K562 (cell line): Measurements from ENCODE around the gene MSRB2. TPM values are rescaled to one million over a fixed set of nuclear protein-coding genes. Genes with fewer than 3 reads are reported as not detected.

ENCODE experiments used
- C11orf30 ChIP-seq: fragments of 450-650 bp; IDR thresholded peaks from 2 replicates; pipeline ENCODE4 v1.6.1; 2016; ENCODE audit warnings: low read depth, mild to moderate bottlenecking
- CEBPB ChIP-seq: fragments of 450-650 bp; IDR thresholded peaks from 2 replicates; pipeline ENCODE4 v1.6.1; 2016; ENCODE audit warnings: missing genetic modification characterization, missing compliant biosample characterization
- E2F8 ChIP-seq: fragments of 450-650 bp; IDR thresholded peaks from 2 replicates; pipeline ENCODE4 v1.7.1; 2018; ENCODE audit warnings: mild to moderate bottlenecking, low read depth; ENCODE audit not compliant: partially characterized antibody
- FOXJ2 ChIP-seq: fragments of 200-800 bp; sonication (Bioruptor generic); IDR thresholded peaks from 2 replicates; pipeline ENCODE4 v1.6.1; 2016; ENCODE audit warnings: missing genetic modification characterization, missing compliant biosample characterization
- FOXP1 ChIP-seq: sonication (generic); formaldehyde crosslinking; IDR thresholded peaks from 2 replicates; pipeline ENCODE4 v1.8.0; 2022; ENCODE audit warnings: mild to moderate bottlenecking, missing genetic modification reagents
- HDAC2 ChIP-seq: fragments of 450-650 bp; IDR thresholded peaks from 2 replicates; pipeline ENCODE4 v1.6.1; 2016; ENCODE audit warnings: mild to moderate bottlenecking
- HSF4 ChIP-seq: fragments of 250-450 bp; sonication (Bioruptor Pico); IDR thresholded peaks from 2 replicates; pipeline ENCODE4 v2.1.2; 2022; ENCODE audit warnings: mild to moderate bottlenecking, moderate library complexity, borderline replicate concordance
- KDM2B ChIP-seq: fragments of 250-450 bp; sonication (Bioruptor Pico); IDR thresholded peaks from 2 replicates; pipeline ENCODE4 v1.8.0; 2021; ENCODE audit warnings: mild to moderate bottlenecking, moderate library complexity
- MBD1 ChIP-seq: fragments of 250-450 bp; sonication (Bioruptor Pico); IDR thresholded peaks from 2 replicates; pipeline ENCODE4 v1.8.0; 2022; ENCODE audit warnings: inconsistent platforms
- PHF20 ChIP-seq: fragments of 450-650 bp; IDR thresholded peaks from 2 replicates; pipeline ENCODE4 v1.6.1; 2018; ENCODE audit not compliant: partially characterized antibody
- RBM17 ChIP-seq: fragments of 200-400 bp; formaldehyde crosslinking; IDR thresholded peaks from 2 replicates; pipeline ENCODE4 v1.6.1; 2017; ENCODE audit warnings: low read depth, mild to moderate bottlenecking, low read length, borderline replicate concordance
- TAL1 ChIP-seq: fragments of 450-650 bp; IDR thresholded peaks from 2 replicates; pipeline ENCODE4 v1.6.1; 2016; ENCODE audit warnings: mild to moderate bottlenecking
- THAP12 ChIP-seq: fragments of 250-450 bp; sonication (Bioruptor Pico); IDR thresholded peaks from 2 replicates; pipeline ENCODE4 v1.9.0; 2021; ENCODE audit warnings: mild to moderate bottlenecking, inconsistent platforms
- TSC22D4 ChIP-seq: fragments of 450-650 bp; IDR thresholded peaks from 2 replicates; pipeline ENCODE4 v1.6.1; 2016; ENCODE audit warnings: missing genetic modification characterization, missing biosample characterization, control low read depth
- USF2 ChIP-seq: sonication (generic); formaldehyde crosslinking; IDR thresholded peaks from 2 replicates; pipeline ENCODE4 v1.5.0; 2020; ENCODE audit warnings: missing genetic modification reagents
- ZNF311 ChIP-seq: fragments of 250-450 bp; sonication (Bioruptor Pico); IDR thresholded peaks from 2 replicates; pipeline ENCODE4 v1.4.0; 2020; ENCODE audit warnings: mild to moderate bottlenecking, moderate library complexity
- ZNF511 ChIP-seq: sonication (generic); formaldehyde crosslinking; IDR thresholded peaks from 2 replicates; pipeline ENCODE4 v1.8.0; 2022; ENCODE audit warnings: mild to moderate bottlenecking, missing genetic modification reagents
- ZNF79 ChIP-seq: fragments of 250-450 bp; sonication (Bioruptor Pico); IDR thresholded peaks from 2 replicates; pipeline ENCODE4 v1.4.0; 2020; ENCODE audit warnings: low read depth, mild to moderate bottlenecking, moderate library complexity
- ZSCAN29 ChIP-seq: fragments of 450-650 bp; IDR thresholded peaks from 2 replicates; pipeline ENCODE4 v1.6.1; 2017
- polyA plus RNA-seq, 8 experiments: library from polyadenylated mRNA; depleted of rRNA in 4 of 8; stranded (reverse) in 5 of 8; unstranded in 3 of 8; fragments of >200 nt; fragmentation: Nextera tagmentation in 2 of 8; fragmentation: Illumina TruSeq in 1 of 8; extraction: Ambion mirVana in 2 of 8; extraction: Trizol in 1 of 8; gene quantifications; 2 replicates each; pipeline versions ENCODE4 v1.2.1 to v1.2.3, GENCODE V29; 2011 to 2014; ENCODE audit warnings: inconsistent platforms in 1 of 8, missing spikeins in 1 of 8
- total RNA-seq, 7 experiments: library from RNA; depleted of rRNA in 6 of 7; stranded (reverse); fragments of >200 nt in 6 of 7; fragmentation: Illumina TruSeq in 2 of 7; extraction: Trizol in 2 of 7; gene quantifications; 2 replicates each; pipeline versions ENCODE4 v1.2.1 to v1.2.3, GENCODE V29; 2011 to 2021; ENCODE audit warnings: low replicate concordance in 1 of 7

The MSRB2 gene
- total and polyA plus RNA-seq, 9 of the 15 experiments (the other 6 are each of a cell fraction or from before 2014, with no cell fraction given) = 1.5 to 22.3 (median 5.9) TPM

GRCh38 chr10:23063045-23063972 is 32.1 kb upstream of the MSRB2 start (continued):
- TF ChIP-seq E2F8 (no peak), FOXP1 (CRISPR knock-in tag) (no peak), TSC22D4 (tag) (no peak), MBD1 (0 out of 2 replicates have a peak, but pooled peaks have one; percentile 64), PHF20 (no peak), CEBPB (tag) (no peak), FOXJ2 (tag) (no peak), USF2 (CRISPR knock-in tag) (no peak), ZSCAN29 (no peak), C11orf30 (no peak), HSF4 (no peak), ZNF511 (CRISPR knock-in tag) (no peak), THAP12 (CRISPR knock-in tag) (no peak), RBM17 (no peak), HDAC2 (peak; percentile 27; the same call in 1 of the 2 replicates), KDM2B (no peak), TAL1 (no peak), ZNF79 (CRISPR knock-in tag) (no peak), ZNF311 (CRISPR knock-in tag) (no peak)
